Spinal cord (tissue), 10 donors: ENCODE results near the gene HARS2. TPM values are rescaled to one million over a fixed set of nuclear protein-coding genes. Genes with fewer than 3 reads are reported as not detected.
"Not testable (repeated sequence)": the region's sequence is repeated elsewhere in the genome, so short reads cannot be mapped to it uniquely, and the experiment has no call there.

Source experiments
- DNase-seq, 6 donors: peaks; one replicate each; pipeline versions ENCODE4 v3.0.0 to v3.0.0-alpha.2; 2013 to 2015; ENCODE audit warnings: low spot score in 6 of 6, low read depth in 4 of 6
- H3K27ac ChIP-seq: one replicate; pipeline ENCODE4 v1.5.1; 2013; ENCODE audit warnings: low read depth, low read length, control low read depth
- H3K27me3 ChIP-seq: one replicate; pipeline ENCODE4 v1.6.1; 2013; ENCODE audit warnings: low read length; ENCODE audit not compliant: control insufficient read depth, insufficient read depth
- H3K36me3 ChIP-seq: one replicate; pipeline ENCODE4 v1.6.1; 2013; ENCODE audit warnings: low read length; ENCODE audit not compliant: control insufficient read depth, insufficient read depth
- H3K4me1 ChIP-seq: one replicate; pipeline ENCODE4 v1.6.1; 2013; ENCODE audit warnings: low read length; ENCODE audit not compliant: control insufficient read depth, insufficient read depth
- H3K4me3 ChIP-seq: one replicate; pipeline ENCODE4 v1.5.1; 2013; ENCODE audit warnings: low read depth, low read length, control low read depth
- H3K9me3 ChIP-seq: one replicate; pipeline ENCODE4 v1.6.1; 2013; ENCODE audit warnings: low read length; ENCODE audit not compliant: control insufficient read depth, insufficient read depth
- WGBS: methylation state at CpG from one replicate; pipeline ENCODE4 v1.1.5; 2013; ENCODE audit warnings: missing lambda C conversion rate; ENCODE audit not compliant: insufficient coverage; 5-methylcytosine and 5-hydroxymethylcytosine counted together
- polyA plus RNA-seq, 2 donors: library from polyadenylated mRNA; unstranded; fragments of 120-200 nt; gene quantifications; one replicate each; pipeline ENCODE4 v1.2.1, GENCODE V29; 2013; ENCODE audit not compliant: insufficient read length in 2 of 2
- small RNA-seq: library from RNA; depleted of rRNA; stranded (forward); fragments of <200 nt; gene quantifications from one replicate; pipeline ENCODE3, GENCODE V24; 2014; ENCODE audit warnings: low replicate concordance
- total RNA-seq, 2 donors: library from RNA; depleted of rRNA in 1 of 2; stranded (reverse); fragments of 120-200 nt in 1 of 2; fragments of >200 nt in 1 of 2; gene quantifications; one replicate each; pipeline versions ENCODE4 v1.2.3 to v1.2.4, GENCODE V29; 2013 to 2014
- donor health status: healthy.

The HARS2 gene
- total and polyA plus RNA-seq, 4 donors, result 24.7 to 45.9 (median 36.7) TPM

DNA sequence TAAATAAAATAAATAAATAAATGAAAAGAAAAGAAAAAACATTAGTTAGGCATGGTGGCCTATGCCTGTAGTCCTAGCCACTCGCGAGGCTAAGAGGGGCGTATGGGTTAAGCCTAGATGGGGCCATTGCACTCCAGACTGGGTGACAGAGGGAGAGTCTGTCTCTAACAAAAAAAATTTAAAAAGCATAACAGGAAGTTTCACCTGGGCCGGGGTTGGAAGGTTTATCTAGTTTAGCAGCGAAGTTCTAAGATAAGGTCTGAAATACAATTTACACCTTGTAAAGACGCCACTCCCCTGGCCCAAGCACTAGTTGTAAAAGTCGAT, 27.0 kb downstream of the HARS2 start:
- WGBS, result 76% methylated on average over 5 of the region's 7 CpGs
- Histone ChIP-seq H3K27ac (no peak overlapping the region), H3K9me3 (no peaks in the 10 kb centered on the region), H3K27me3 (peaks cover 6% of the 10 kb centered on the region), H3K4me3 (no peak overlapping the region), H3K4me1 (no peaks in the 10 kb centered on the region), H3K36me3 (no peaks in the 10 kb centered on the region)
- no peak for DNase-seq

DNA sequence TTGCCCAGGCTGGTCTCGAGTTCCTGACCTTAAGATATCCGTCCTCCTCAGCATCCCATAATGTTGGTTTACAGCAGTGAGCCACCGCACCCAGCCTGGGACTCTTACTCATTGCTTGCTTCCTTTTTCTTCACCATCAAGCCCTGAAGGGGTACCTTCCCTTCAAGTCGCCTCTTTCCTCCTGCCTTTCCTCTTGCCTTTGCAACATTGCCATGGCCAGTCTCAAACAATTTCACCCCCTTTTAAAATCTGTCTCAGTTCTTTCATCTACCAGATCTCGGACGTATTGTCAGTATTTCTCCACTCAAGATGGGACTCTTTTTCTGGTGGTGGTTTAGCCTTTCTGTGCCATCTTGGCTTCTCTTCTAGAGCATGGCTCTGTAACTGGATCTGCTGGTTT, 29.5 kb downstream of the HARS2 start:
- WGBS, result 41% methylated on average over 4 of the region's 6 CpGs
- H3K4me3 ChIP-seq, H3K9me3 ChIP-seq, H3K4me1 ChIP-seq, H3K27me3 ChIP-seq, H3K36me3 ChIP-seq, H3K27ac ChIP-seq, DNase-seq: not testable (repeated sequence)

DNA sequence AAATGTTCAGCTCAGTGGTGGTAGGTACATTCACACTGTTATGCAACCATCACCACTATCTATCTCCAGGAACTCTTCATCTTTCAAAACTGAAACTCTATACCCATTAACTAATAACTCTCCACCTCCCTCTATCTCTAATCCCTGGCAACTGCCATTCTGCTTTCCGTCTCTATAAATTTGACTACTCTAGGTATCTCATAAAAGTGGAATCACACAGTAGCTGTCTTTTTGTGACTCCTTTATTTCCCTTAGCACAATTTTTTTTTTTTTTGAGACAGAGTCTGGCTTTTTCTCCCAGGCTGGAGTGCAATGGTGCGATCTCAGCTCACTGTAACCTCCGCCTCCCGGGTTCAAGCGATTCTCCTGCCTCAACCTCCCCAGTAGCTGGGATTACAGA, 30.1 kb downstream of the HARS2 start:
- not testable (repeated sequence) for H3K4me3 ChIP-seq, DNase-seq, H3K4me1 ChIP-seq, H3K36me3 ChIP-seq, H3K27ac ChIP-seq, H3K9me3 ChIP-seq, H3K27me3 ChIP-seq
- WGBS, result 86% methylated on average over 1 of the region's 5 CpGs

DNA sequence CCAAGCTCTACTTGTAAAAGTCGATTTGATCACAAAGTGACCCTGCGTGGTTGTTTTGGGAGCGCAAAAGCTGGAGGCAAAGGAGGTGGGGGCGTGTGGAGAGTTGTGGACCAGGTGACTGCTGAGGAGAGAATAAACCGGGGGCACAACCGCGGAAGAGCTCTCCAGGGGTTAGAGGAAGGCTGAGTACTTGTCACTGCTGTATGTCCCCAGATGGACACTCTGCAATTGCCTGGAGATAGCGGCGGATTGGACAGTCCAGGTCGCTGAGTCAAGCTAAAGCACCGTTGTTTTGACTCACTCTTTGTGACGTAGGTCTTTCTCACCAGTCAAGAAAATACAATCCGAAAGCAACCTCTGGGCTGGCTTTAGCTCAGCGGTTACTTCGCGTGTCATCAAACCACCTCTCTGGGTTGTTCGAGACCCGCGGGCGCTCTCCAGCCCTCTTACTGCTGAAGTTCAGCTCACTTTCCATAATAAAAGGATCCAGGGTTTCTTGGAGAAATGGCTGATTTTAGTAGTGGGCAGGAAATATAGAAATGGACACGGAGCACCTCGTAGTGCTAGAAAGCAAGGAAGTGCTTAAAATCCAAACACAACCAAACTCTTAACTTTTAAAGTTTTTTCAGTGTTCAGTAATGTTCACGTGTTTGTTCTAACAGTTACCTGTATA, 34.7 kb downstream of the HARS2 start:
- Histone ChIP-seq H3K9me3 (no peaks in the 10 kb centered on the region), H3K27ac (no peak overlapping the region), H3K4me3 (no peak overlapping the region), H3K27me3 (peaks cover 11% of the 10 kb centered on the region), H3K4me1 (no peaks in the 10 kb centered on the region), H3K36me3 (no peaks in the 10 kb centered on the region)
- DNase-seq, result peak in 3 of 6 donors; percentile 15 to 57 (median 53)
- 14% methylated on average over 13 of the region's 23 CpGs for WGBS

DNA sequence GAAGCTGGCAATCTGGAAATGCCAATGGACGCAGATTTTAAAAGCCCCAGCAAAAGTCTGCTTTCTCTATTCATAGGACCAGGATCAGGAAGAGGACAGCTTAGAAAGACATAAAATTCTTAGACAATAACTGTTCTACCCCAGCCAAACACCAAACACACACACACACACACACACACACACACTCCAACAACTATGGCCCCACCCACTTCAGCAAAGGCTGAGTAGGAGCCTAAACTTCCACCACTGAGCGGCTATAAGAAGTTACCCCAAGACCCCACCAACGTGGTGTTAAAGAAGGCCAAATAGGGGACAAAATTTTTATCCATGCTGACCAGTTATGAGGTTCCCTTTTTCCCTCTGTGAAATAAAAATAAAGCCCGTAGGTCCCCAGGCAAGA, 41.8 kb downstream of the HARS2 start:
- peaks cover 2% of the 10 kb centered on the region for H3K27me3 ChIP-seq

DNA sequence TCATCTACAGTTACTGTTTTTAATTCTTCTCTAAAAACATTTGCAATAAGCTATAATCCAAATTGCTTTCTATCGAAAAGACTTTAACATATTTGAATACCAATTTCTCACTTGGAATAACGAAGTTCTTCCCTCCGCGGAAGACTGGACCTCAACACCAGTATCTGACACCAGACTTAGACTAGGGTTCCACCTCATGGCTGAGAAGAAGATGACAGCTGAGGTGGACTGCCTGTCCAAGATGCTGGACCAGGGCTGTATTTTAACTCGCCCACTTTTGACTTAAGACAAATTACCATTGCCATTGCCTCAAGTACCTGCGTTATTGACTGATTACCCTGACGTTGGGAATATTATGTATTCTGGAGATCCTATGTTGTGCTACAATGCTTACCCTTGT, 43.1 kb downstream of the HARS2 start:
- Histone ChIP-seq H3K4me1 (no peaks in the 10 kb centered on the region), H3K36me3 (no peaks in the 10 kb centered on the region), H3K9me3 (no peaks in the 10 kb centered on the region), H3K27me3 (no peaks in the 10 kb centered on the region), H3K4me3 (no peak overlapping the region), H3K27ac (no peak overlapping the region)
- 73% methylated on average over 4 of the region's 7 CpGs for WGBS
- no peak for DNase-seq

More for the DNA sequence above, 41.8 kb downstream of the HARS2 start:
- no peak for DNase-seq
- no peaks in the 10 kb centered on the region for H3K36me3 ChIP-seq
- no peak overlapping the region for H3K4me3 ChIP-seq
- H3K27ac ChIP-seq, result no peak overlapping the region
- WGBS, result 0% methylated on average over 1 of the region's 4 CpGs
- H3K4me1 ChIP-seq, result no peaks in the 10 kb centered on the region
- no peaks in the 10 kb centered on the region for H3K9me3 ChIP-seq

DNA sequence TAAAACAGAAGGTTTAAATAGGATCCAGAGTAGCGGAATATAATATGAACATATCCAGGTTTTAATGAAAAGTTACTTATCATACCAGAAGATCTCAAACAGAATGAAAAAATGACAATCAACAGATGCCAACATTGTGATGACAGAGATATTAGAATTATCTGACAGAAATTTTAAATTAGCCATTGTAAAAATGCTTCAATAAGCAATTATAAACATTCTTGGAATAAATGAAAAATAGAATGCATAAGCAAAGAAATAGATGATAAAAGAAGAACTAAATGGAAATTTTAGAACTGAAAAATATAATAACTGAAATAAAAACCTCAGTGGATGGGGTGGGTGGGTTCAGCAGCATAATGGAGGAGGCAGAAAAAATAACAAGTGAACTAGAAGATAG, 46.2 kb downstream of the HARS2 start:
- Histone ChIP-seq H3K4me3 (no peak overlapping the region), H3K27ac (no peak overlapping the region), H3K36me3 (no peaks in the 10 kb centered on the region), H3K4me1 (no peaks in the 10 kb centered on the region), H3K9me3 (no peaks in the 10 kb centered on the region), H3K27me3 (no peaks in the 10 kb centered on the region)
- WGBS, result no CpG with 5 or more reads among the region's 1 CpG
- DNase-seq, result no peak

DNA sequence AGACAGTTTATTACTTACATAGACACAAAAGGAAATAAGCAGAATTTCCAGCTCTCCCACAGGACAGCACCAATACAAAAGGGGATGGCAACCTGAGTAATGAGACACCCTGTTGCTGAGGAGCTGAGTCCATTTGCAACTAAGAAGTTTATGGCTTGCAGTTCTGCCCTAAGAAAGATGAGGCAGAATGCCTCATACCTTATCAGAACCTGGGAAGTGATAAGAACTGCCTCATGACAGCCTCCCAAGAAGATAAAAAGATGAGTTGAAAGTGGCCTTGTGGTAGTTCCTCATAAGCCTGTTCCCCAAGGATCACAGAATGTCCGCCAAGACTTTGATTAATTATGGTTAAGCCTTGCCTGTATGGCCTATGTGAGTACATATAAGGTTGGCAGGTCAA, 50.7 kb downstream of the HARS2 start:
- no CpG with 5 or more reads among the region's 1 CpG for WGBS
- Histone ChIP-seq H3K36me3 (no peaks in the 10 kb centered on the region), H3K4me3 (no peak overlapping the region), H3K4me1 (no peaks in the 10 kb centered on the region), H3K9me3 (no peaks in the 10 kb centered on the region), H3K27me3 (no peaks in the 10 kb centered on the region), H3K27ac (no peak overlapping the region)
- DNase-seq, result no peak

Small RNA genes within 50 kb of the gene (small RNA-seq; reads per million reads assigned to genes)
- gene VTRNA1-1 (11.5 reads per million, percentile 96 among the genes with 10 or more reads in this experiment), gene VTRNA1-2 (not detected), gene VTRNA1-3 (0.89 reads per million, percentile 76 among the genes with 10 or more reads in this experiment)

Other genes starting within 250 kb of the HARS2 start
- gene EIF4EBP3, start 143.8 kb upstream of the HARS2 start, total RNA-seq, result 1 to 10 TPM in 1 of 2 donors, under 1 TPM in 1; 0.40 to 4.5 TPM
- gene EIF4EBP3, start 143.8 kb upstream of the HARS2 start, polyA plus RNA-seq, result 1 to 10 TPM; 3.2 to 6.9 TPM
- 10 to 100 TPM; 23.3 to 36.1 TPM for gene SRA1, start 134.0 kb upstream of the HARS2 start, total RNA-seq
- gene SRA1, start 134.0 kb upstream of the HARS2 start, polyA plus RNA-seq, result 10 to 100 TPM; 44.3 to 53.3 TPM
- gene APBB3, start 126.9 kb upstream of the HARS2 start, total RNA-seq, result 10 to 100 TPM; 32.3 to 34.6 TPM
- gene APBB3, start 126.9 kb upstream of the HARS2 start, polyA plus RNA-seq, result 10 to 100 TPM; 52.6 to 90.1 TPM
- gene SLC35A4, start 126.6 kb upstream of the HARS2 start, total RNA-seq, result 10 to 100 TPM; 10.0 to 14.4 TPM
- 10 to 100 TPM; 64.1 to 69.0 TPM for gene SLC35A4, start 126.6 kb upstream of the HARS2 start, polyA plus RNA-seq
- gene CD14, start 58.3 kb upstream of the HARS2 start, total RNA-seq, result 10 to 100 TPM; 38.3 to 42.4 TPM
- 10 to 100 TPM in 1 of 2 donors, 1 to 10 TPM in 1; 7.9 to 11.3 TPM for gene CD14, start 58.3 kb upstream of the HARS2 start, polyA plus RNA-seq
- gene TMCO6, start 52.0 kb upstream of the HARS2 start, total RNA-seq, result 1 to 10 TPM; 6.7 to 9.3 TPM
- 10 to 100 TPM; 11.6 to 16.2 TPM for gene TMCO6, start 52.0 kb upstream of the HARS2 start, polyA plus RNA-seq
- 10 to 100 TPM; 43.1 to 86.1 TPM for gene NDUFA2, start 43.8 kb upstream of the HARS2 start, total RNA-seq
- gene NDUFA2, start 43.8 kb upstream of the HARS2 start, polyA plus RNA-seq, result 10 to 100 TPM; 95.1 to 96.2 TPM
- 100 to 1,000 TPM in 1 of 2 donors, 10 to 100 TPM in 1; 62.7 to 119 TPM for gene IK, start 43.6 kb upstream of the HARS2 start, total RNA-seq
- gene IK, start 43.6 kb upstream of the HARS2 start, polyA plus RNA-seq, result 100 to 1,000 TPM; 141 to 149 TPM
- 10 to 100 TPM in 1 of 2 donors, 1 to 10 TPM in 1; 9.4 to 11.7 TPM for gene WDR55, start 26.6 kb upstream of the HARS2 start, total RNA-seq
- gene WDR55, start 26.6 kb upstream of the HARS2 start, polyA plus RNA-seq, result 10 to 100 TPM; 15.9 to 22.1 TPM
- under 1 TPM; 0.40 to 0.72 TPM for gene DND1, start 17.9 kb upstream of the HARS2 start, total RNA-seq
- 1 to 10 TPM in 1 of 2 donors, not detected in 1; 2.4 TPM for gene DND1, start 17.9 kb upstream of the HARS2 start, polyA plus RNA-seq
- gene HARS1, start 85 bp upstream of the HARS2 start, total RNA-seq, result 10 to 100 TPM; 51.4 to 65.1 TPM
- 100 to 1,000 TPM in 1 of 2 donors, 10 to 100 TPM in 1; 86.3 to 100 TPM for gene HARS1, start 85 bp upstream of the HARS2 start, polyA plus RNA-seq
- gene ZMAT2, start 9.0 kb downstream of the HARS2 start, total RNA-seq, result 100 to 1,000 TPM in 1 of 2 donors, 10 to 100 TPM in 1; 36.5 to 102 TPM
- 100 to 1,000 TPM; 103 to 109 TPM for gene ZMAT2, start 9.0 kb downstream of the HARS2 start, polyA plus RNA-seq
- gene PCDHA1, start 94.7 kb downstream of the HARS2 start, total RNA-seq, result 1 to 10 TPM; 1.0 to 4.5 TPM
- gene PCDHA1, start 94.7 kb downstream of the HARS2 start, polyA plus RNA-seq, result 1 to 10 TPM; 6.5 to 9.7 TPM
- 1 to 10 TPM in 1 of 2 donors, under 1 TPM in 1; 0.99 to 3.3 TPM for gene PCDHA2, start 103.4 kb downstream of the HARS2 start, total RNA-seq
- gene PCDHA2, start 103.4 kb downstream of the HARS2 start, polyA plus RNA-seq, result 1 to 10 TPM; 4.6 to 5.7 TPM
- gene PCDHA3, start 109.6 kb downstream of the HARS2 start, total RNA-seq, result 1 to 10 TPM; 2.1 to 8.3 TPM
- gene PCDHA3, start 109.6 kb downstream of the HARS2 start, polyA plus RNA-seq, result 10 to 100 TPM in 1 of 2 donors, 1 to 10 TPM in 1; 9.5 to 13.2 TPM
- 1 to 10 TPM; 3.2 to 8.6 TPM for gene PCDHA4, start 115.6 kb downstream of the HARS2 start, total RNA-seq
- 1 to 10 TPM; 5.9 to 8.7 TPM for gene PCDHA4, start 115.6 kb downstream of the HARS2 start, polyA plus RNA-seq
- 1 to 10 TPM; 1.4 to 3.0 TPM for gene PCDHA5, start 130.2 kb downstream of the HARS2 start, total RNA-seq
- gene PCDHA5, start 130.2 kb downstream of the HARS2 start, polyA plus RNA-seq, result 1 to 10 TPM; 3.7 to 4.4 TPM
- gene PCDHA6, start 136.5 kb downstream of the HARS2 start, total RNA-seq, result 1 to 10 TPM; 3.0 to 6.9 TPM
- gene PCDHA6, start 136.5 kb downstream of the HARS2 start, polyA plus RNA-seq, result 10 to 100 TPM; 12.8 to 12.9 TPM
- gene PCDHA7, start 142.8 kb downstream of the HARS2 start, total RNA-seq, result 1 to 10 TPM; 1.8 to 4.8 TPM
- gene PCDHA7, start 142.8 kb downstream of the HARS2 start, polyA plus RNA-seq, result 1 to 10 TPM; 6.2 to 6.4 TPM
- gene PCDHA8, start 149.7 kb downstream of the HARS2 start, total RNA-seq, result 1 to 10 TPM in 1 of 2 donors, under 1 TPM in 1; 0.99 to 2.2 TPM
- 1 to 10 TPM in 1 of 2 donors, under 1 TPM in 1; 0.63 to 4.3 TPM for gene PCDHA8, start 149.7 kb downstream of the HARS2 start, polyA plus RNA-seq
- gene PCDHA9, start 156.9 kb downstream of the HARS2 start, total RNA-seq, result 1 to 10 TPM; 1.2 to 4.1 TPM
- 1 to 10 TPM in 1 of 2 donors, under 1 TPM in 1; 0.11 to 3.5 TPM for gene PCDHA9, start 156.9 kb downstream of the HARS2 start, polyA plus RNA-seq
- 1 to 10 TPM; 2.6 to 4.6 TPM for gene PCDHA10, start 164.4 kb downstream of the HARS2 start, total RNA-seq
- 10 to 100 TPM in 1 of 2 donors, 1 to 10 TPM in 1; 1.1 to 10.8 TPM for gene PCDHA10, start 164.4 kb downstream of the HARS2 start, polyA plus RNA-seq
- 10 to 100 TPM in 1 of 2 donors, 1 to 10 TPM in 1; 3.0 to 10.8 TPM for gene PCDHA11, start 177.5 kb downstream of the HARS2 start, total RNA-seq
- gene PCDHA11, start 177.5 kb downstream of the HARS2 start, polyA plus RNA-seq, result 10 to 100 TPM; 10.6 to 13.0 TPM
- gene PCDHA12, start 183.9 kb downstream of the HARS2 start, total RNA-seq, result 1 to 10 TPM; 2.5 to 3.8 TPM
- 1 to 10 TPM; 3.4 to 4.8 TPM for gene PCDHA12, start 183.9 kb downstream of the HARS2 start, polyA plus RNA-seq
- gene PCDHA13, start 190.7 kb downstream of the HARS2 start, total RNA-seq, result 10 to 100 TPM in 1 of 2 donors, 1 to 10 TPM in 1; 1.9 to 12.4 TPM
- gene PCDHA13, start 190.7 kb downstream of the HARS2 start, polyA plus RNA-seq, result 1 to 10 TPM; 3.6 to 5.7 TPM
- gene PCDHAC1, start 234.8 kb downstream of the HARS2 start, total RNA-seq, result 10 to 100 TPM in 1 of 2 donors, 1 to 10 TPM in 1; 3.3 to 14.2 TPM
- 1 to 10 TPM; 3.6 to 3.8 TPM for gene PCDHAC1, start 234.8 kb downstream of the HARS2 start, polyA plus RNA-seq